Left ventricle myocardium inferior (tissue), 1 donor: ENCODE measurements around the gene ASIC2. TPM values are rescaled to one million over a fixed set of nuclear protein-coding genes. Genes with fewer than 3 reads are reported as not detected.

Source experiments
- DNase-seq: peaks from one replicate; pipeline ENCODE4 v3.0.0-alpha.2; 2020
- H3K27ac ChIP-seq: fragments of 200-600 bp; replicated peaks from 2 replicates; pipeline ENCODE4 v1.8.0; 2021
- H3K27me3 ChIP-seq: fragments of 200-600 bp; 2 replicates; pipeline ENCODE4 v1.8.0; 2021; ENCODE audit warnings: low read depth
- H3K36me3 ChIP-seq: fragments of 200-600 bp; 2 replicates; pipeline ENCODE4 v1.8.0; 2021
- H3K4me1 ChIP-seq: fragments of 200-600 bp; 2 replicates; pipeline ENCODE4 v1.8.0; 2021
- H3K4me3 ChIP-seq: fragments of 200-600 bp; 2 replicates; pipeline ENCODE4 v1.8.0; 2021; ENCODE audit warnings: mild to moderate bottlenecking, moderate library complexity
- H3K9me3 ChIP-seq: fragments of 200-600 bp; replicated peaks from 2 replicates; pipeline ENCODE4 v1.8.0; 2021
- intact Hi-C: fragments of 100-400 bp; cut with micrococcal nuclease; formaldehyde crosslinking; loops from one replicate; pipeline ENCODE4 v1.11.0; 2022
- total RNA-seq: library from RNA; stranded (reverse); fragmentation: NEBNext Ultra II Directional; extraction: Animal tissue kit (Norgen Biotek cat#: 25700); gene quantifications from one replicate; pipeline ENCODE4 v1.2.1, GENCODE V29; 2021
- TF ChIP-seq, protein P1 (sequence below): fragments of 200-600 bp; IDR thresholded peaks from 2 replicates; pipeline ENCODE4 v1.8.0; 2021; ENCODE audit warnings: antibody characterized with exemption, mild to moderate bottlenecking, borderline replicate concordance
- donor health status: DM: no; HTN: yes; CAD: no; lungs with severe emphysema.

The ASIC2 gene
- total RNA-seq, 1 donor from 2014 or later, result not detected

DNA sequence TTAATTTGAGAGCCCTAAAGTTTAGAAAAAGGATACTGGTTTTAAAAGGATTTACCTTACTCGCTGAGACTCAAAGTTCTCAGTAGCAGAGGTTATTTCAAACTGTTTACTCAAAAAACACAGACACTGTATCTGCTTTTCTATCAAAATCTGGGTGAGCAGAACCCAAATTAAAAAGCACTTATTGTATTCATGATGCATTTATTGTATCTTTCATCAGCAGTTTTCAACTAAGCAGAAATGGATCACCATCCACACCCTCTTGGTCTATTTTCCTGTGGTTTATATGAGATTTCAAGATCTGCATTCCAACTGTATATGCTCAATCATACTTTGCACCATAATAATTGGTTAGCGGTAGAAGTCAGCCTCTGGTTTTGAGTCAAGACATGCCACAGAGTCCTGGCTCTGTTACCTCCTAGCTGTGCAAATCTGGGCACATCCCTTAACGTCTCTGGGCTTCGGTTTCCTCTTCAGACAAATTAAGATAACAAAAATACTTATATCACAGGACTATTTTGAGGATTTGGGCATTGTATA lies 109.5 kb downstream of the ASIC2 start:
- peaks cover 90% of the 10 kb centered on the region for H3K27me3 ChIP-seq
- H3K9me3 ChIP-seq, result no peaks in the 10 kb centered on the region

DNA sequence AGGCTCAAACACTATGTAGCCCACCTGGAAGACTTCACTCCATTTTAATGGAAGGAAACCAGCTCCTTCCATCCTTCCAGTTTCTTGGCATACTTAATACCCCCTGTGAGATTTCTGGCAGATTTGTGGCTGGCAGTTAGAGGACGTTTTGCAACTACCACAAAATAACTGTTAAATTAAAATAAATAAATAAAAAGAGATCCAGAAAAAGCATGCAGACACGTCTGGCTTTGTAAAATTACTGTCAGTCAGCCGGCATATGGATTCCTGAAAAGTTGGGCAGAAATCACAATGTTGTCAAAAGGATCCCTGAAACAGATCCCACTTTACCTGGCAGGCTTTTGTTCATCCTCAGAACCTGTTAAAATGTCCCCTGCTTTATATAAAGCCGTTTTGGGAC lies 113.9 kb downstream of the ASIC2 start:
- intact Hi-C loops, result no loop called here
- Histone ChIP-seq H3K27me3 (peaks cover 88% of the 10 kb centered on the region), H3K36me3 (no peaks in the 10 kb centered on the region), H3K4me3 (no peak overlapping the region), H3K4me1 (peaks cover 6% of the 10 kb centered on the region), H3K27ac (no peak overlapping the region), H3K9me3 (no peaks in the 10 kb centered on the region)
- DNase-seq, result no peak
- TF ChIP-seq, protein P1, sequence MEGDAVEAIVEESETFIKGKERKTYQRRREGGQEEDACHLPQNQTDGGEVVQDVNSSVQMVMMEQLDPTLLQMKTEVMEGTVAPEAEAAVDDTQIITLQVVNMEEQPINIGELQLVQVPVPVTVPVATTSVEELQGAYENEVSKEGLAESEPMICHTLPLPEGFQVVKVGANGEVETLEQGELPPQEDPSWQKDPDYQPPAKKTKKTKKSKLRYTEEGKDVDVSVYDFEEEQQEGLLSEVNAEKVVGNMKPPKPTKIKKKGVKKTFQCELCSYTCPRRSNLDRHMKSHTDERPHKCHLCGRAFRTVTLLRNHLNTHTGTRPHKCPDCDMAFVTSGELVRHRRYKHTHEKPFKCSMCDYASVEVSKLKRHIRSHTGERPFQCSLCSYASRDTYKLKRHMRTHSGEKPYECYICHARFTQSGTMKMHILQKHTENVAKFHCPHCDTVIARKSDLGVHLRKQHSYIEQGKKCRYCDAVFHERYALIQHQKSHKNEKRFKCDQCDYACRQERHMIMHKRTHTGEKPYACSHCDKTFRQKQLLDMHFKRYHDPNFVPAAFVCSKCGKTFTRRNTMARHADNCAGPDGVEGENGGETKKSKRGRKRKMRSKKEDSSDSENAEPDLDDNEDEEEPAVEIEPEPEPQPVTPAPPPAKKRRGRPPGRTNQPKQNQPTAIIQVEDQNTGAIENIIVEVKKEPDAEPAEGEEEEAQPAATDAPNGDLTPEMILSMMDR, result no peak

More for the DNA sequence above, 109.5 kb downstream of the ASIC2 start:
- TF ChIP-seq, protein P1, result no peak
- Histone ChIP-seq H3K27ac (no peak overlapping the region), H3K4me1 (no peaks in the 10 kb centered on the region), H3K4me3 (no peak overlapping the region), H3K36me3 (no peaks in the 10 kb centered on the region)
- intact Hi-C loops, result no loop called here
- DNase-seq, result no peak

DNA sequence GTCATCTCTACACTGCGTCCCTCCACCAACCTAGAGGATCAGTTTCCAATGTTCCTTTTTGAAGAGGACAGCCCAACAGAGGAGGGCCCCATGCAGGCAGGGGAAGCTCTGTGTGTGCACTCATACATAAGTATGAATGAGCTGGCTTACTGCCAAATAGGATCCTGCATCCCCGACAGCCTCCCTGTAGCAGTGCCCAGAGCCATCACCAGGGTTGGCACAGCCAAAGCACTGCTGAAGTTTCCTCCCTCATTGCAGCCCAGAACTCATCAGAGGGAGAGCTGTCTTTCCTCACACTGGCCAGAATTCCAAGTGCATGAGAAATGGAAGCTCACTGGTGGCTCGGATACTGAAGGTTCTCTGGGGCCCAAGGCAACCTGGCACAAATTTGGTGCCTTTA lies 114.4 kb downstream of the ASIC2 start:
- H3K4me1 ChIP-seq, result peaks cover 6% of the 10 kb centered on the region
- DNase-seq, result no peak
- no peak overlapping the region for H3K4me3 ChIP-seq
- no peaks in the 10 kb centered on the region for H3K36me3 ChIP-seq
- TF ChIP-seq, protein P1, result no peak
- no peaks in the 10 kb centered on the region for H3K9me3 ChIP-seq
- no peak overlapping the region for H3K27ac ChIP-seq
- peaks cover 88% of the 10 kb centered on the region for H3K27me3 ChIP-seq
- intact Hi-C loops, result no loop called here

DNA sequence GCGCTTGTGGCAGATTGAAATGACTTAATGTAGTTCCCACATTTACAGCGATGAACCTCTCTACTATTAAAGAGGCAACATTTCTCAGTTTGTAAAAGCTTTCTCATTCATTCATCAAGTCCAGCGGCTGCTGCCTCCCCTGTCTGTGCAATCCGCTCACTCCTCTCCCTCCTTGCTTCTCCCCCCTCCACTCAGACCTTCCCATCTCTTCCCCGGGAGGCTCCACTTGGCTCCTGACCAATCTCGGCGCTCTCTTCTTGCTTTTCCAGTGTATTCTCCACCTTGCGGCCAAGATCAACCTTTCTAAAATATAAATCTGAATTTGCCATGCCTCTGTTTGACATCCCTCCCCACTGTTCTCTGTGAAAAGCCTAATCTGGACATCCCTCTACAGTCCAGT lies 117.5 kb downstream of the ASIC2 start:
- TF ChIP-seq, protein P1, result no peak
- DNase-seq, result no peak
- Histone ChIP-seq H3K27ac (no peak overlapping the region), H3K4me1 (peaks cover 6% of the 10 kb centered on the region), H3K27me3 (peaks cover 85% of the 10 kb centered on the region), H3K9me3 (no peaks in the 10 kb centered on the region), H3K4me3 (no peak overlapping the region), H3K36me3 (no peaks in the 10 kb centered on the region)
- intact Hi-C loops, result no loop called here

DNA sequence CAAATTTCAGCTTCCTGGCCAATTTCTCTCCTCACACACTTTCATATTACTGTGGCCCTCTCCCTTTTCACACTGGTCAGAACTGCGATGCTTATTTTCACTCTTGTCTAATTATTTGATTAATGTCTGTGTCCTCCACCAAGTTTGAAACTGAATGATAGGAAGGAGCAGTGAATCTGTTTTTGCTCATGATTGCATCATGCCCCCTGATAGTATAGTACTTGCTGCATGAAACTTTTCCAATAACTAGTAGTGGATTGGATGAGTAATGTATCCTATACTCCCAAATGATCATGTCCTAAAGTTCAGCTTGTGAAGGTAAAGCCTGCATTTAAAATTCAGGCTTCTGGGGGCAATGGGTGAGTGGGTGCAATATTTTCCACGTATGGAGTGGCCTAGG lies 121.2 kb downstream of the ASIC2 start:
- DNase-seq, result no peak
- H3K4me1 ChIP-seq, result peaks cover 6% of the 10 kb centered on the region
- TF ChIP-seq, protein P1, result no peak
- H3K27me3 ChIP-seq, result peaks cover 73% of the 10 kb centered on the region
- intact Hi-C loops, result no loop called here
- no peak overlapping the region for H3K27ac ChIP-seq
- no peaks in the 10 kb centered on the region for H3K36me3 ChIP-seq
- no peaks in the 10 kb centered on the region for H3K9me3 ChIP-seq
- no peak overlapping the region for H3K4me3 ChIP-seq
